ENCODE results near the gene SUPT20HL1.

DNA sequence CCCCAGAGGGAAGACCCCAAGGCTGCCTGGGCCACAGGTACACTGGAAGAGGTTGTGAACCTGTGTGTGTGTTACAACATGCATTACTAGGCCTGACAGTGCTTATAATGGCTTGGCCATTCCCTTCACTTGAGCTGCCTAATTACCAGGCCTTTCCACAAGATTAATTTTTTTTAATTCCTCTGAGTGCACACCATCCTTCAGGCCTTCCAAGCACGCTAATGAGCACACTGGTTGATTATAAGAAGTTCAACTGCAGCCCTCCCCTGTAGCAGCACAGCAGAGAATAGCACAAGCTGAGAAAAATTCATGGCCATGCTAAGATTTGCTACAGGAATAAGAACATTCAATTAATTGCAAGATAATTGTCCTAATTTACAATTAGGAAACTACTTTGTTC is 44.3 kb upstream of the SUPT20HL1 start:
- TF ChIP-seq FOXK2 (IDR thresholded peaks at IDR 0.05) (no peak), BHLHE40 (IDR thresholded peaks at IDR 0.05; ENCODE audit: borderline replicate concordance) (no peak), SUZ12 (IDR thresholded peaks at IDR 0.05) (no peak), ARNT (IDR thresholded peaks at IDR 0.05) (no peak), LEF1 (IDR thresholded peaks at IDR 0.05; ENCODE audit: borderline replicate concordance) (no peak)
- TF ChIP-seq, protein P1, sequence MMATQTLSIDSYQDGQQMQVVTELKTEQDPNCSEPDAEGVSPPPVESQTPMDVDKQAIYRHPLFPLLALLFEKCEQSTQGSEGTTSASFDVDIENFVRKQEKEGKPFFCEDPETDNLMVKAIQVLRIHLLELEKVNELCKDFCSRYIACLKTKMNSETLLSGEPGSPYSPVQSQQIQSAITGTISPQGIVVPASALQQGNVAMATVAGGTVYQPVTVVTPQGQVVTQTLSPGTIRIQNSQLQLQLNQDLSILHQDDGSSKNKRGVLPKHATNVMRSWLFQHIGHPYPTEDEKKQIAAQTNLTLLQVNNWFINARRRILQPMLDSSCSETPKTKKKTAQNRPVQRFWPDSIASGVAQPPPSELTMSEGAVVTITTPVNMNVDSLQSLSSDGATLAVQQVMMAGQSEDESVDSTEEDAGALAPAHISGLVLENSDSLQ (IDR thresholded peaks at IDR 0.05): no peak
